ENCODE results near the gene FAM107B.

The FAM107B gene

GRCh38 chr10:14508725-14509124 is 266.0 kb downstream of the FAM107B start:
- Histone ChIP-seq H3K9me3 (ENCODE audit: control insufficient read depth, insufficient read depth, low read depth, low read length) (peaks cover 5% of the 10 kb centered on the region), H3K4me3 (ENCODE audit: low read depth, low read length) (no peak overlapping the region), H3K27ac (ENCODE audit: low read depth, low read length) (no peak overlapping the region), H3K4me1 (ENCODE audit: control insufficient read depth, insufficient read depth, low read length) (no peaks in the 10 kb centered on the region), H3K36me3 (ENCODE audit: control insufficient read depth, insufficient read depth, low read length) (no peaks in the 10 kb centered on the region), H3K27me3 (ENCODE audit: control insufficient read depth, insufficient read depth, low read length) (no peaks in the 10 kb centered on the region), H3K9ac (ENCODE audit: low read length) (no peak overlapping the region)

- H3K36me3 ChIP-seq (ENCODE audit: control insufficient read depth, insufficient read depth, low read length) = no peaks in the 10 kb centered on the region
- H3K9me3 ChIP-seq (ENCODE audit: control insufficient read depth, insufficient read depth, low read depth, low read length) = peaks cover 5% of the 10 kb centered on the region
- no peak overlapping the region for H3K4me3 ChIP-seq (ENCODE audit: low read depth, low read length)
- H3K27me3 ChIP-seq (ENCODE audit: control insufficient read depth, insufficient read depth, low read length) = no peaks in the 10 kb centered on the region
- no peak overlapping the region for H3K9ac ChIP-seq (ENCODE audit: low read length)
- H3K27ac ChIP-seq (ENCODE audit: low read depth, low read length) = no peak overlapping the region
- H3K4me1 ChIP-seq (ENCODE audit: control insufficient read depth, insufficient read depth, low read length) = peaks cover 3% of the 10 kb centered on the region; the same call in 1 of the 2 replicates
These were observed 266.9 kb downstream of the FAM107B start for GRCh38 chr10:14507781-14508180.

- H3K27ac ChIP-seq (ENCODE audit: low read depth, low read length) = no peak overlapping the region
- peaks cover 5% of the 10 kb centered on the region for H3K9me3 ChIP-seq (ENCODE audit: control insufficient read depth, insufficient read depth, low read depth, low read length)
- H3K9ac ChIP-seq (ENCODE audit: low read length) = no peak overlapping the region
- H3K36me3 ChIP-seq (ENCODE audit: control insufficient read depth, insufficient read depth, low read length) = no peaks in the 10 kb centered on the region
- no peaks in the 10 kb centered on the region for H3K27me3 ChIP-seq (ENCODE audit: control insufficient read depth, insufficient read depth, low read length)
- H3K4me3 ChIP-seq (ENCODE audit: low read depth, low read length) = no peak overlapping the region
- peaks cover 9% of the 10 kb centered on the region for H3K4me1 ChIP-seq (ENCODE audit: control insufficient read depth, insufficient read depth, low read length)
These were observed 267.5 kb downstream of the FAM107B start for GRCh38 chr10:14507176-14507575.

- Histone ChIP-seq H3K9ac (ENCODE audit: low read length) (no peak overlapping the region), H3K4me1 (ENCODE audit: control insufficient read depth, insufficient read depth, low read length) (peaks cover 16% of the 10 kb centered on the region), H3K9me3 (ENCODE audit: control insufficient read depth, insufficient read depth, low read depth, low read length) (no peaks in the 10 kb centered on the region), H3K4me3 (ENCODE audit: low read depth, low read length) (no peak overlapping the region), H3K27me3 (ENCODE audit: control insufficient read depth, insufficient read depth, low read length) (no peaks in the 10 kb centered on the region), H3K36me3 (ENCODE audit: control insufficient read depth, insufficient read depth, low read length) (no peaks in the 10 kb centered on the region), H3K27ac (ENCODE audit: low read depth, low read length) (no peak overlapping the region)
These were observed 272.3 kb downstream of the FAM107B start for GRCh38 chr10:14502431-14502830.

- H3K36me3 ChIP-seq (ENCODE audit: control insufficient read depth, insufficient read depth, low read length) = no peaks in the 10 kb centered on the region
- peaks cover 16% of the 10 kb centered on the region for H3K4me1 ChIP-seq (ENCODE audit: control insufficient read depth, insufficient read depth, low read length)
- no peaks in the 10 kb centered on the region for H3K9me3 ChIP-seq (ENCODE audit: control insufficient read depth, insufficient read depth, low read depth, low read length)
- H3K9ac ChIP-seq (ENCODE audit: low read length) = no peak overlapping the region
- H3K27ac ChIP-seq (ENCODE audit: low read depth, low read length) = no peak overlapping the region
- no peak overlapping the region for H3K4me3 ChIP-seq (ENCODE audit: low read depth, low read length)
- H3K27me3 ChIP-seq (ENCODE audit: control insufficient read depth, insufficient read depth, low read length) = no peaks in the 10 kb centered on the region
These were observed 274.4 kb downstream of the FAM107B start for GRCh38 chr10:14500172-14500765.

- H3K36me3 ChIP-seq (ENCODE audit: control insufficient read depth, insufficient read depth, low read length) = no peaks in the 10 kb centered on the region
- no peaks in the 10 kb centered on the region for H3K9me3 ChIP-seq (ENCODE audit: control insufficient read depth, insufficient read depth, low read depth, low read length)
- H3K4me1 ChIP-seq (ENCODE audit: control insufficient read depth, insufficient read depth, low read length) = peaks cover 16% of the 10 kb centered on the region
- no peak overlapping the region for H3K9ac ChIP-seq (ENCODE audit: low read length)
- no peak overlapping the region for H3K4me3 ChIP-seq (ENCODE audit: low read depth, low read length)
- H3K27ac ChIP-seq (ENCODE audit: low read depth, low read length) = no peak overlapping the region
- H3K27me3 ChIP-seq (ENCODE audit: control insufficient read depth, insufficient read depth, low read length) = no peaks in the 10 kb centered on the region
These were observed 275.1 kb downstream of the FAM107B start for GRCh38 chr10:14499601-14499904.

- H3K27ac ChIP-seq (ENCODE audit: low read depth, low read length) = no peak overlapping the region
- H3K9ac ChIP-seq (ENCODE audit: low read length) = no peak overlapping the region
- no peaks in the 10 kb centered on the region for H3K9me3 ChIP-seq (ENCODE audit: control insufficient read depth, insufficient read depth, low read depth, low read length)
- H3K4me3 ChIP-seq (ENCODE audit: low read depth, low read length) = no peak overlapping the region
- no peaks in the 10 kb centered on the region for H3K36me3 ChIP-seq (ENCODE audit: control insufficient read depth, insufficient read depth, low read length)
- no peaks in the 10 kb centered on the region for H3K27me3 ChIP-seq (ENCODE audit: control insufficient read depth, insufficient read depth, low read length)
- peaks cover 16% of the 10 kb centered on the region for H3K4me1 ChIP-seq (ENCODE audit: control insufficient read depth, insufficient read depth, low read length)
These were observed 276.4 kb downstream of the FAM107B start for GRCh38 chr10:14498326-14498725.

- H3K4me3 ChIP-seq (ENCODE audit: low read depth, low read length) = no peak overlapping the region
- 0 out of 2 replicates have a peak, but pooled peaks cover 4% of the 10 kb centered on the region for H3K9me3 ChIP-seq (ENCODE audit: control insufficient read depth, insufficient read depth, low read depth, low read length)
- no peaks in the 10 kb centered on the region for H3K36me3 ChIP-seq (ENCODE audit: control insufficient read depth, insufficient read depth, low read length)
- no peak overlapping the region for H3K9ac ChIP-seq (ENCODE audit: low read length)
- no peaks in the 10 kb centered on the region for H3K27me3 ChIP-seq (ENCODE audit: control insufficient read depth, insufficient read depth, low read length)
- H3K27ac ChIP-seq (ENCODE audit: low read depth, low read length) = no peak overlapping the region
- H3K4me1 ChIP-seq (ENCODE audit: control insufficient read depth, insufficient read depth, low read length) = no peaks in the 10 kb centered on the region
These were observed 282.9 kb downstream of the FAM107B start for GRCh38 chr10:14491811-14492210.

GRCh38 chr10:14489522-14490177 is 285.0 kb downstream of the FAM107B start:
- 0 out of 2 replicates have a peak, but pooled peaks cover 4% of the 10 kb centered on the region for H3K9me3 ChIP-seq (ENCODE audit: control insufficient read depth, insufficient read depth, low read depth, low read length)
- no peaks in the 10 kb centered on the region for H3K36me3 ChIP-seq (ENCODE audit: control insufficient read depth, insufficient read depth, low read length)
- no peaks in the 10 kb centered on the region for H3K4me1 ChIP-seq (ENCODE audit: control insufficient read depth, insufficient read depth, low read length)
- no peaks in the 10 kb centered on the region for H3K27me3 ChIP-seq (ENCODE audit: control insufficient read depth, insufficient read depth, low read length)
- no peak overlapping the region for H3K4me3 ChIP-seq (ENCODE audit: low read depth, low read length)
- no peak overlapping the region for H3K27ac ChIP-seq (ENCODE audit: low read depth, low read length)
- H3K9ac ChIP-seq (ENCODE audit: low read length) = no peak overlapping the region

- Histone ChIP-seq H3K4me1 (ENCODE audit: control insufficient read depth, insufficient read depth, low read length) (no peaks in the 10 kb centered on the region), H3K27me3 (ENCODE audit: control insufficient read depth, insufficient read depth, low read length) (no peaks in the 10 kb centered on the region), H3K36me3 (ENCODE audit: control insufficient read depth, insufficient read depth, low read length) (no peaks in the 10 kb centered on the region), H3K27ac (ENCODE audit: low read depth, low read length) (no peak overlapping the region), H3K4me3 (ENCODE audit: low read depth, low read length) (no peak overlapping the region), H3K9me3 (ENCODE audit: control insufficient read depth, insufficient read depth, low read depth, low read length) (peaks cover 10% of the 10 kb centered on the region; the same call in 1 of the 2 replicates), H3K9ac (ENCODE audit: low read length) (no peak overlapping the region)
These were observed 287.2 kb downstream of the FAM107B start for GRCh38 chr10:14487488-14487883.

GRCh38 chr10:14486777-14487487 is 287.8 kb downstream of the FAM107B start:
- H3K9ac ChIP-seq (ENCODE audit: low read length) = no peak overlapping the region
- H3K27ac ChIP-seq (ENCODE audit: low read depth, low read length) = no peak overlapping the region

More at GRCh38 chr10:14486777-14487487, 287.8 kb downstream of the FAM107B start:
- Histone ChIP-seq H3K36me3 (ENCODE audit: control insufficient read depth, insufficient read depth, low read length) (no peaks in the 10 kb centered on the region), H3K27me3 (ENCODE audit: control insufficient read depth, insufficient read depth, low read length) (no peaks in the 10 kb centered on the region), H3K4me1 (ENCODE audit: control insufficient read depth, insufficient read depth, low read length) (no peaks in the 10 kb centered on the region), H3K4me3 (ENCODE audit: low read depth, low read length) (no peak overlapping the region), H3K9me3 (ENCODE audit: control insufficient read depth, insufficient read depth, low read depth, low read length) (peaks cover 9% of the 10 kb centered on the region; the same call in 1 of the 2 replicates)
